ENCODE results near the gene ANKDD1A.

ANKDD1A gene

DNA sequence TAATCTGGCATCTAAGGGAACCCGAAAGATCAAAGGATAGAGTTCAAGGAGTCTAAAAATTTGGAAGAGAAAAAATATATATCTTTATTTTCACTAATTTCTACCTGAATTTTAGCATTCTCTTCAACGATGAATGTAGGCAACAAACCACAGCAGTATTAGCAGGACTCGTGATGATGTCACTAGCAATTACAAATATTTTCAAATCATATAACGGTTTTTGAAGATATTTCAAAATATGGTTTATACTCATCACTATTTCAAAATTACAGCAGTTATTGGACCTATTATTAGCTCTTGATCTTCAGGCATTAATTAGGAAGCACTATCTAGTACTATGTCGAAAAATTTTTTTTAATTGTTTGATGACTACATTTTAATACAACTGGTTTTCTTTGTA, 27.0 kb upstream of the ANKDD1A start:
- DNase-seq (ENCODE audit: low read depth, low spot score), result no peak
- H3K36me3 ChIP-seq (ENCODE audit: insufficient read depth, insufficient read length, low read length), result no peaks in the 10 kb centered on the region
- H3K4me3 ChIP-seq (ENCODE audit: insufficient read length, low read depth), result no peak overlapping the region
- H3K4me1 ChIP-seq (ENCODE audit: insufficient read depth, insufficient read length), result peaks cover 14% of the 10 kb centered on the region
- H3K27me3 ChIP-seq (ENCODE audit: insufficient read depth, insufficient read length), result no peaks in the 10 kb centered on the region
- no peaks in the 10 kb centered on the region for H3K9me3 ChIP-seq (ENCODE audit: insufficient read depth, low read length)
- H3K9ac ChIP-seq (ENCODE audit: insufficient read length, low read depth), result no peak overlapping the region
- TF ChIP-seq YY1 (IDR thresholded peaks at IDR 0.05; ENCODE audit: insufficient read depth, insufficient read length) (no peak), SUZ12 (IDR thresholded peaks at IDR 0.05; ENCODE audit: extremely low read depth, insufficient read depth, insufficient read length) (no peak), ZNF274 (IDR thresholded peaks at IDR 0.05; ENCODE audit: low read depth, low read length) (no peak)

DNA sequence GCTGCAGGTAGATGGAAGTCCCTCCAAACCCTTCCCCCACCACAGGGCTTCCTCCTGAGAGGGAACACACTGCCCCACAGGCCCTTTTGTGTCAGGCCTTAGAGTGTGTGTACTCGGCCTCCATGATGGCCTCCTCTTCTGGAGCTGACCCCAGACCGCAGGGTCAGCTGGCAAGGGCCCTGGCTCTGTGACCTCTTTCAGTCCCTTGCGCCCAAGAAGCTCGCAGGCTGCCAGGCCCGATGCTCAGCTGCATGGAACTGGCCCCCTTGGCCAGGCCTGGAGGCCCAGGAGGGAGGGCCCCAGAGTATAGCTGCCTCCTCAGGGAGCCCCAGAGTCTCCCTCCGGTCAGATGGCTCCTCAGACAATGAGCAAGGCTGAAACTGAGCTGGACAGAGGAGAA, 23.4 kb upstream of the ANKDD1A start:
- Histone ChIP-seq H3K9me3 (ENCODE audit: insufficient read depth, low read length) (no peaks in the 10 kb centered on the region), H3K4me1 (ENCODE audit: insufficient read depth, insufficient read length) (peaks cover 11% of the 10 kb centered on the region), H3K4me3 (ENCODE audit: insufficient read length, low read depth) (no peak overlapping the region), H3K9ac (ENCODE audit: insufficient read length, low read depth) (no peak overlapping the region), H3K36me3 (ENCODE audit: insufficient read depth, insufficient read length, low read length) (no peaks in the 10 kb centered on the region), H3K27me3 (ENCODE audit: insufficient read depth, insufficient read length) (no peaks in the 10 kb centered on the region)
- TF ChIP-seq SUZ12 (IDR thresholded peaks at IDR 0.05; ENCODE audit: extremely low read depth, insufficient read depth, insufficient read length) (no peak), ZNF274 (IDR thresholded peaks at IDR 0.05; ENCODE audit: low read depth, low read length) (no peak), YY1 (IDR thresholded peaks at IDR 0.05; ENCODE audit: insufficient read depth, insufficient read length) (no peak)
- DNase-seq (ENCODE audit: low read depth, low spot score), result no peak

DNA sequence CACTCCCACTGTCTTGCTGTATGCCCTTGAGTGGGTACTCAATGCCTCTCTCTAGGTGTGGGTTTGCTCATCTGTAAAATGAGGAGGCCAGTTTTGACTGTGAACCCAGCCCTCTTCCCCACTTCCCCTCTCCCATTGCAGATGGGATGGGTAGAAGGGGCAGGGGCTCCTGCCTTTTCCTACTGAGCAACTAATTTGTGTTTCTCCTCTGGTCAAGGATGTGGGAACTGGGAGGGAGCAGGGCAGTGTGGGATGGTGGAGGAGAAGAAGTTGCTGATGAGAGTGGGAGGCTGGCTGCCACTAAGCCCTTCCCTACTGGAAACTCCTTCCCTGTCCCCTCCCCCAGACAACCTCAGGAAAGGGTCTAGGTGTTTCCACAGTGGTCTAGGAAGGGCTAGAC, 20.1 kb upstream of the ANKDD1A start:
- H3K27me3 ChIP-seq (ENCODE audit: insufficient read depth, insufficient read length), result no peaks in the 10 kb centered on the region
- TF ChIP-seq YY1 (IDR thresholded peaks at IDR 0.05; ENCODE audit: insufficient read depth, insufficient read length) (no peak), SUZ12 (IDR thresholded peaks at IDR 0.05; ENCODE audit: extremely low read depth, insufficient read depth, insufficient read length) (no peak), ZNF274 (IDR thresholded peaks at IDR 0.05; ENCODE audit: low read depth, low read length) (no peak)
- peaks cover 11% of the 10 kb centered on the region for H3K4me1 ChIP-seq (ENCODE audit: insufficient read depth, insufficient read length)
- H3K9ac ChIP-seq (ENCODE audit: insufficient read length, low read depth), result no peak overlapping the region
- no peak overlapping the region for H3K4me3 ChIP-seq (ENCODE audit: insufficient read length, low read depth)
- H3K9me3 ChIP-seq (ENCODE audit: insufficient read depth, low read length), result no peaks in the 10 kb centered on the region
- no peak for DNase-seq (ENCODE audit: low read depth, low spot score)
- no peaks in the 10 kb centered on the region for H3K36me3 ChIP-seq (ENCODE audit: insufficient read depth, insufficient read length, low read length)

DNA sequence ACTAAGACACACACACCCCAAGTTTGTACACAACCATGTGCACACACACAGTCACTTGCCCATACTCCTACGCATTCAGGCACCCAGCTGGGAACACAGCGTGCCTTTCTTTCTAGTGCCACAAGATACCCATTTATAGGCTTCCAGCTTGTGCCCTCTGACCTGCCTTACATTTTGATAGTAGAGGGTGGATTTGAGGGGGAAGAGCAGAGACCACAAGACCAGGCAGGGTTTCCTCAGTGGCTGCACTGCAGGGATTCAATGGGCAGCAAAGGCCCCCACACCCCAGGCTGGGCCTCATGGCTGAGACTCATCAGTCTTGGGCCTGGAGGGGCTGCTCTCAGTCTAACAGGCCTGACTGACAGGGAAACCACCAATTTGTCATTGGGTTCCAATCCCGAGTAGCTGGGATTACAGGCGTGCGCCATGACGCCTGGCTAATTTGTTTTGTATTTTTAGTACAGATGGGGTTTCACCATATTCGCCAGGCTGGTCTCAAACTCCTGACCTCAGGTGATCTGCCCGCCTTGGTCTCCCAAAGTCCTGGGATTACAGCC, 18.8 kb upstream of the ANKDD1A start:
- no peak overlapping the region for H3K9ac ChIP-seq (ENCODE audit: insufficient read length, low read depth)
- H3K4me3 ChIP-seq (ENCODE audit: insufficient read length, low read depth), result no peak overlapping the region
- peaks cover 15% of the 10 kb centered on the region for H3K4me1 ChIP-seq (ENCODE audit: insufficient read depth, insufficient read length)
- no peaks in the 10 kb centered on the region for H3K27me3 ChIP-seq (ENCODE audit: insufficient read depth, insufficient read length)
- no peaks in the 10 kb centered on the region for H3K9me3 ChIP-seq (ENCODE audit: insufficient read depth, low read length)
- TF ChIP-seq SUZ12 (IDR thresholded peaks at IDR 0.05; ENCODE audit: extremely low read depth, insufficient read depth, insufficient read length) (no peak), ZNF274 (IDR thresholded peaks at IDR 0.05; ENCODE audit: low read depth, low read length) (no peak), YY1 (IDR thresholded peaks at IDR 0.05; ENCODE audit: insufficient read depth, insufficient read length) (no peak)
- DNase-seq (ENCODE audit: low read depth, low spot score), result no peak
- H3K36me3 ChIP-seq (ENCODE audit: insufficient read depth, insufficient read length, low read length), result no peaks in the 10 kb centered on the region

DNA sequence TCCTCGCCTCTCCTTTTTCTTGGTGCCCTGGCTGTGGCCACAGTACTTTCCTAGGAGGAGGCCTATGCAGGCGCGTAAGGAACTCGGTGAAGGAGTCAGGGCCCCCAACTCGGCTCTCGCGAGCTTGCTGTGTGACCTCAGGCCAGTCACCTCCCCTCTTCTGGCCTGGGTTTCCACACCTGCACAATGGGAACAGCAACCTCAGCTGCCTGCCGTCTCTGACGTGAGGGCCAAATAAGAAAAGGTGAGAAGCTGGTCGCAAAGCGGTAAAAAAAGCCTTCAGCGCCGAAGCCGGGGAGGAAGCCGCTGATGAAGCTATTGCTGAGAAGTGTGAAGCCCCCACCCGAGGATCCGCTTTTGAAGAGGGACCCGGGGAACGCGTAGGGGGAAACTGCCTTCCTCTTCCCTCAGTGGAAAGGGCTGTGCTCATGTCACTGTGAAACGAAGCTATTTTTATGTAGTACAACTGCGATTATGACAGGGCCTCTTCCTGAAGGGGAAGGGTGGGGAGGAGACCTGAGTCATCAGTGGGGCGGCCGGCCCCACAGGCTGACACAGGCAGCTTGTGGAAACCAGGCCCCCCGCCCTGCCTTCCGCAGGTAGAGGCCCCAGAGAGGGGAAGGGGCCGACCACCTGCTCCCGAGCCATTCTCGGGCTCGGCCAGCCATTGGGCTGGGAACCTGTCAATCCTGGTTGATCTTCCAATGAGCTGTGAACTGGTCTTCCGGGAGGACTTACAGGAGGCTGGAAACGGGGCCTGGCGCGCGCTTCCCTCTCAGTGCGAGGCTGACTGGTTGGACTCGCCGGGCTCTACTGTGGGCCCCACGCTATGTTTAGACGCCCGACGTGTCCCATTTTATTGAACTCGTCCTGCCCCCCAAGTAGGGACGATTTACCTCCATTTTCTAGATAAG, 18.0 kb upstream of the ANKDD1A start:
- peak; percentile 91 for DNase-seq (ENCODE audit: low read depth, low spot score)
- Histone ChIP-seq H3K4me3 (ENCODE audit: insufficient read length, low read depth) (peak overlapping the region; percentile 50), H3K4me1 (ENCODE audit: insufficient read depth, insufficient read length) (peaks cover 20% of the 10 kb centered on the region), H3K36me3 (ENCODE audit: insufficient read depth, insufficient read length, low read length) (no peaks in the 10 kb centered on the region), H3K9me3 (ENCODE audit: insufficient read depth, low read length) (no peaks in the 10 kb centered on the region), H3K9ac (ENCODE audit: insufficient read length, low read depth) (peak overlapping the region; percentile 69), H3K27me3 (ENCODE audit: insufficient read depth, insufficient read length) (no peaks in the 10 kb centered on the region)
- TF ChIP-seq YY1 (IDR thresholded peaks at IDR 0.05; ENCODE audit: insufficient read depth, insufficient read length) (no peak), ZNF274 (IDR thresholded peaks at IDR 0.05; ENCODE audit: low read depth, low read length) (no peak), SUZ12 (IDR thresholded peaks at IDR 0.05; ENCODE audit: extremely low read depth, insufficient read depth, insufficient read length) (no peak)

DNA sequence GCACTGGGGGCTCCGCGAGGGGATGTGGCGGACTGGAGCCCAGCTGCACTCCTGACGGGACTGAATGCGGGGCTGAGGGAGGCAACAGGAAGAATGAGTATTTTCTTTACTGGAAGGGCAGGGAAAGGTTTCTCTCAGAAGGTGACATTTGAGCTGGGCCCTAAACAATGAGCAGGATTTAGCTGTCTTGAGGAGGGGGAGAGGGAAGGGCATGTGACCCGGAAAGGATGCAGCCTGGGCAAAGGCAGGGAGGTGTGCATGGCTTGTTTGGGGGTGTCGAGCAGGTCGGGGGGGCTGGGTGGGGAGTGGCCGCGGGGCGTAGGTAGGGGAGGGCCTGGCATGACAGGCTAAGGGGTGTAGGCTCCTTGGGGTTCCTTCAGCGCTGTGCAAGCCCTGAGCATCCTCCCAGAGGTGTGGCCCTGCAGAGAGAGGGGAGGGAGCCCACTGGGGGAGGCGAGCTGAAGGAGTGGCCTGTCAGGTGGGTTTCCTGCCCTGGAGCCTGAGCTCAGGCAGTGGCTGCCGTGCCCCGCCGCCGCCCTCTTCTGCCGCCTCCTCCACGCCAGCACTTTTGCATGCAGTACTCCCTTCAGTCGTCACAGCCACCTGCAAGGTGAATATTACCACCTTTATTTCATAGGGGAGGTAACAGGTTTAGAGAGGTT, 17.2 kb upstream of the ANKDD1A start:
- H3K9ac ChIP-seq (ENCODE audit: insufficient read length, low read depth), result peak overlapping the region; percentile 69
- H3K9me3 ChIP-seq (ENCODE audit: insufficient read depth, low read length), result no peaks in the 10 kb centered on the region
- peaks cover 20% of the 10 kb centered on the region for H3K4me1 ChIP-seq (ENCODE audit: insufficient read depth, insufficient read length)
- no peaks in the 10 kb centered on the region for H3K36me3 ChIP-seq (ENCODE audit: insufficient read depth, insufficient read length, low read length)
- peak overlapping the region; percentile 50 for H3K4me3 ChIP-seq (ENCODE audit: insufficient read length, low read depth)
- H3K27me3 ChIP-seq (ENCODE audit: insufficient read depth, insufficient read length), result no peaks in the 10 kb centered on the region
- no peak for DNase-seq (ENCODE audit: low read depth, low spot score)
- TF ChIP-seq YY1 (IDR thresholded peaks at IDR 0.05; ENCODE audit: insufficient read depth, insufficient read length) (no peak), ZNF274 (IDR thresholded peaks at IDR 0.05; ENCODE audit: low read depth, low read length) (no peak), SUZ12 (IDR thresholded peaks at IDR 0.05; ENCODE audit: extremely low read depth, insufficient read depth, insufficient read length) (no peak)

Data from NT2/D1 (cell line).